ENCODE data around the gene MYPOP.

- TF ChIP-seq CTCF (IDR thresholded peaks at IDR 0.05) (no peak), POLR2A (IDR thresholded peaks at IDR 0.05) (no peak)
Measured at GRCh38 chr19:45864629-45865082, 37.8 kb downstream of the MYPOP start.
